ENCODE data around the gene TRAF3IP3.

DNA sequence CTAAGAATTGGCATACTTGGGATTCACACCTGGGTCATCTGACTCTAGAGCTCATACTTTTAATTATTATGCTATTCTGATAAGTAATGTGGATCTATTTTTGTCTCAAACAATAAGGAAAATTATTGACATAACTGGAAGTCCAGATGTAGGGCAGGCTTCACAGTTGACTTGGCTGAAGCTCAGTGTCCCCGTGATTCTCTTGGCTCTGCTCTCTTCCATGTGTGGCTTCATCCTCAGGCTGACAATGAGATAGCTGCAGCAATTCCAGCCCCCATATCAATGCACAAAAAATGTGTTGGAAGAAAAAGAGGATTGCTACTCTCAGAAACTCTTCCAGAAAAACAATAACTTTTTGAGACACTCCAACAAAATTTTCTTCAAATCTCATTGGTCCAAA, 27.4 kb upstream of the TRAF3IP3 start:
- TF ChIP-seq, protein P1, sequence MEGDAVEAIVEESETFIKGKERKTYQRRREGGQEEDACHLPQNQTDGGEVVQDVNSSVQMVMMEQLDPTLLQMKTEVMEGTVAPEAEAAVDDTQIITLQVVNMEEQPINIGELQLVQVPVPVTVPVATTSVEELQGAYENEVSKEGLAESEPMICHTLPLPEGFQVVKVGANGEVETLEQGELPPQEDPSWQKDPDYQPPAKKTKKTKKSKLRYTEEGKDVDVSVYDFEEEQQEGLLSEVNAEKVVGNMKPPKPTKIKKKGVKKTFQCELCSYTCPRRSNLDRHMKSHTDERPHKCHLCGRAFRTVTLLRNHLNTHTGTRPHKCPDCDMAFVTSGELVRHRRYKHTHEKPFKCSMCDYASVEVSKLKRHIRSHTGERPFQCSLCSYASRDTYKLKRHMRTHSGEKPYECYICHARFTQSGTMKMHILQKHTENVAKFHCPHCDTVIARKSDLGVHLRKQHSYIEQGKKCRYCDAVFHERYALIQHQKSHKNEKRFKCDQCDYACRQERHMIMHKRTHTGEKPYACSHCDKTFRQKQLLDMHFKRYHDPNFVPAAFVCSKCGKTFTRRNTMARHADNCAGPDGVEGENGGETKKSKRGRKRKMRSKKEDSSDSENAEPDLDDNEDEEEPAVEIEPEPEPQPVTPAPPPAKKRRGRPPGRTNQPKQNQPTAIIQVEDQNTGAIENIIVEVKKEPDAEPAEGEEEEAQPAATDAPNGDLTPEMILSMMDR (IDR thresholded peaks at IDR 0.05) = no peak
- TF ChIP-seq POLR2A (IDR thresholded peaks at IDR 0.05) = no peak
